Peyer's patch (tissue), 4 donors: ENCODE measurements around the gene ZNF761.

Source experiments
- POLR2A ChIP-seq, 2 donors: fragments of 450-650 bp; IDR thresholded peaks; one replicate each; pipeline ENCODE4 v1.5.1; 2017; ENCODE audit warnings: antibody characterized with exemption in 2 of 2, mild to moderate bottlenecking in 2 of 2, moderate library complexity in 2 of 2
- TF ChIP-seq, protein P1 (sequence below), 6 experiments: fragments of 450-650 bp in 4 of 6; fragments of 200-600 bp in 2 of 6; sonication (generic) in 1 of 6; IDR thresholded peaks; one replicate each; pipeline ENCODE4 v1.5.1; 2017 to 2019; ENCODE audit warnings: antibody characterized with exemption in 6 of 6, mild to moderate bottlenecking in 3 of 6, moderate library complexity in 1 of 6

DNA sequence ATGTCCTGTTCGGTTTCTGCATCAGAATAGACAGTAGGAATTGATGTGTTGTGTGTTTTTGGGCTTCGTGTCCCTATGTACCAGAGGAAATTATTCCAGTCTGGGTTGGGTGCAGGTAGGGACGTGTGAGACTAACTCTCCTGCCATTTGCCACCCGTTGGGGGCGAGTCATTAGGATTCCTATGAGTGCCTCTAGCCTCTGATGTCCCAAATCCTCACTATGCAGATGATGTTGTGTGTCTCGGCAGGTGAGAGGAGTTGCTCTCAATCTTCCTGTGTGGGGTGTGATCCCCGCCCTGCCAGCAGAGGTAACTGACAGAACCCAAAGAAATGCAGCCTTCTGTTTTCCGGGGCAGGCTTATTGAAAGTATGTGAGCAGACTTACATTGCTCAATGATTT lies 74.9 kb downstream of the ZNF761 start:
- TF ChIP-seq, protein P1, sequence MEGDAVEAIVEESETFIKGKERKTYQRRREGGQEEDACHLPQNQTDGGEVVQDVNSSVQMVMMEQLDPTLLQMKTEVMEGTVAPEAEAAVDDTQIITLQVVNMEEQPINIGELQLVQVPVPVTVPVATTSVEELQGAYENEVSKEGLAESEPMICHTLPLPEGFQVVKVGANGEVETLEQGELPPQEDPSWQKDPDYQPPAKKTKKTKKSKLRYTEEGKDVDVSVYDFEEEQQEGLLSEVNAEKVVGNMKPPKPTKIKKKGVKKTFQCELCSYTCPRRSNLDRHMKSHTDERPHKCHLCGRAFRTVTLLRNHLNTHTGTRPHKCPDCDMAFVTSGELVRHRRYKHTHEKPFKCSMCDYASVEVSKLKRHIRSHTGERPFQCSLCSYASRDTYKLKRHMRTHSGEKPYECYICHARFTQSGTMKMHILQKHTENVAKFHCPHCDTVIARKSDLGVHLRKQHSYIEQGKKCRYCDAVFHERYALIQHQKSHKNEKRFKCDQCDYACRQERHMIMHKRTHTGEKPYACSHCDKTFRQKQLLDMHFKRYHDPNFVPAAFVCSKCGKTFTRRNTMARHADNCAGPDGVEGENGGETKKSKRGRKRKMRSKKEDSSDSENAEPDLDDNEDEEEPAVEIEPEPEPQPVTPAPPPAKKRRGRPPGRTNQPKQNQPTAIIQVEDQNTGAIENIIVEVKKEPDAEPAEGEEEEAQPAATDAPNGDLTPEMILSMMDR (IDR thresholded peaks at IDR 0.05), result no peak
- TF ChIP-seq POLR2A (IDR thresholded peaks at IDR 0.05), result no peak
